PC-9 (cell line): ENCODE measurements around the gene SPA17.

Experiments
- CTCF ChIP-seq: fragments of 200-600 bp; sonication (generic); conservative IDR thresholded peaks from 2 replicates; pipeline ENCODE4 v1.6.1; 2017; ENCODE audit warnings: mixed run types, antibody characterized with exemption, mild to moderate bottlenecking, moderate library complexity
- EZH2 ChIP-seq: fragments of 200-600 bp; sonication (generic); IDR thresholded peaks from 2 replicates; pipeline ENCODE4 v1.8.0; 2017; ENCODE audit warnings: antibody characterized with exemption, low read depth

- no peak for TF ChIP-seq CTCF
- no peak for TF ChIP-seq EZH2
Observed at GRCh38 chr11:124656774-124657630, 16.7 kb upstream of the SPA17 start.
